Activated naive CD4-positive, alpha-beta T cell treated with anti-CD3 and anti-CD28 coated beads, Interleukin-2, amount 50 U/mL, for 24 hours (primary cell): ENCODE data around the gene GLIPR1.

Experiments used
- H3K27ac Mint-ChIP-seq: one replicate; pipeline ENCODE4 v1.8.0; 2021; ENCODE audit warnings: mild to moderate bottlenecking, mixed read lengths
- H3K27me3 Mint-ChIP-seq: one replicate; pipeline ENCODE4 v1.8.0; 2021; ENCODE audit warnings: mixed read lengths
- H3K36me3 Mint-ChIP-seq: one replicate; pipeline ENCODE4 v1.8.0; 2021; ENCODE audit warnings: mixed read lengths
- H3K4me1 Mint-ChIP-seq: one replicate; pipeline ENCODE4 v1.8.0; 2021; ENCODE audit warnings: mixed read lengths
- H3K4me3 Mint-ChIP-seq: one replicate; pipeline ENCODE4 v1.8.0; 2021; ENCODE audit warnings: mild to moderate bottlenecking, mixed read lengths
- H3K9me3 Mint-ChIP-seq: one replicate; pipeline ENCODE4 v1.8.0; 2021; ENCODE audit warnings: mixed read lengths

Gene GLIPR1

GRCh38 chr12:75526655-75527511 lies 46.3 kb downstream of the GLIPR1 start:
- peaks cover 2% of the 10 kb centered on the region for H3K36me3 Mint-ChIP-seq
- H3K27me3 Mint-ChIP-seq = peaks cover 13% of the 10 kb centered on the region
- H3K4me3 Mint-ChIP-seq = no peak overlapping the region
- no peak overlapping the region for H3K27ac Mint-ChIP-seq
- no peaks in the 10 kb centered on the region for H3K4me1 Mint-ChIP-seq
- H3K9me3 Mint-ChIP-seq = no peaks in the 10 kb centered on the region

- Mint-ChIP-seq H3K9me3 (no peaks in the 10 kb centered on the region), H3K4me1 (no peaks in the 10 kb centered on the region), H3K4me3 (no peak overlapping the region), H3K36me3 (no peaks in the 10 kb centered on the region), H3K27me3 (peaks cover 12% of the 10 kb centered on the region), H3K27ac (no peak overlapping the region)
Measured at GRCh38 chr12:75528272-75528671, 47.7 kb downstream of the GLIPR1 start.

GRCh38 chr12:75528692-75529091 lies 48.1 kb downstream of the GLIPR1 start:
- H3K27ac Mint-ChIP-seq = no peak overlapping the region
- H3K4me1 Mint-ChIP-seq = no peaks in the 10 kb centered on the region
- no peaks in the 10 kb centered on the region for H3K36me3 Mint-ChIP-seq
- no peak overlapping the region for H3K4me3 Mint-ChIP-seq
- H3K9me3 Mint-ChIP-seq = no peaks in the 10 kb centered on the region
- H3K27me3 Mint-ChIP-seq = peaks cover 12% of the 10 kb centered on the region

- Mint-ChIP-seq H3K36me3 (no peaks in the 10 kb centered on the region), H3K27me3 (peaks cover 10% of the 10 kb centered on the region), H3K4me3 (no peak overlapping the region), H3K27ac (no peak overlapping the region), H3K9me3 (no peaks in the 10 kb centered on the region), H3K4me1 (no peaks in the 10 kb centered on the region)
Measured at GRCh38 chr12:75529316-75529715, 48.8 kb downstream of the GLIPR1 start.

GRCh38 chr12:75529826-75530225 lies 49.3 kb downstream of the GLIPR1 start:
- Mint-ChIP-seq H3K4me3 (no peak overlapping the region), H3K27ac (no peak overlapping the region)

GRCh38 chr12:75533239-75533638 lies 52.7 kb downstream of the GLIPR1 start:
- no peaks in the 10 kb centered on the region for H3K36me3 Mint-ChIP-seq

More at GRCh38 chr12:75529826-75530225, 49.3 kb downstream of the GLIPR1 start:
- no peaks in the 10 kb centered on the region for H3K36me3 Mint-ChIP-seq
- H3K27me3 Mint-ChIP-seq = peaks cover 10% of the 10 kb centered on the region
- no peaks in the 10 kb centered on the region for H3K4me1 Mint-ChIP-seq
- H3K9me3 Mint-ChIP-seq = no peaks in the 10 kb centered on the region

GRCh38 chr12:75539889-75540288 lies 59.3 kb downstream of the GLIPR1 start:
- Mint-ChIP-seq H3K27me3 (peaks cover 6% of the 10 kb centered on the region), H3K27ac (no peak overlapping the region), H3K36me3 (no peaks in the 10 kb centered on the region), H3K4me1 (no peaks in the 10 kb centered on the region), H3K9me3 (no peaks in the 10 kb centered on the region), H3K4me3 (no peak overlapping the region)

More at GRCh38 chr12:75533239-75533638, 52.7 kb downstream of the GLIPR1 start:
- Mint-ChIP-seq H3K4me1 (no peaks in the 10 kb centered on the region), H3K9me3 (no peaks in the 10 kb centered on the region), H3K4me3 (no peak overlapping the region), H3K27ac (no peak overlapping the region), H3K27me3 (no peaks in the 10 kb centered on the region)

- Mint-ChIP-seq H3K27ac (no peak overlapping the region), H3K36me3 (no peaks in the 10 kb centered on the region), H3K4me1 (no peaks in the 10 kb centered on the region), H3K4me3 (no peak overlapping the region), H3K27me3 (peaks cover 10% of the 10 kb centered on the region), H3K9me3 (no peaks in the 10 kb centered on the region)
Measured at GRCh38 chr12:75542942-75543341, 62.4 kb downstream of the GLIPR1 start.

GRCh38 chr12:75543529-75543928 lies 63.0 kb downstream of the GLIPR1 start:
- H3K9me3 Mint-ChIP-seq = no peaks in the 10 kb centered on the region
- no peak overlapping the region for H3K27ac Mint-ChIP-seq
- no peak overlapping the region for H3K4me3 Mint-ChIP-seq
- H3K27me3 Mint-ChIP-seq = peaks cover 11% of the 10 kb centered on the region
- no peaks in the 10 kb centered on the region for H3K36me3 Mint-ChIP-seq
- H3K4me1 Mint-ChIP-seq = no peaks in the 10 kb centered on the region

GRCh38 chr12:75545636-75546035 lies 65.1 kb downstream of the GLIPR1 start:
- Mint-ChIP-seq H3K4me3 (no peak overlapping the region), H3K27me3 (peaks cover 20% of the 10 kb centered on the region)

GRCh38 chr12:75548879-75549278 lies 68.3 kb downstream of the GLIPR1 start:
- no peak overlapping the region for H3K4me3 Mint-ChIP-seq
- H3K27ac Mint-ChIP-seq = no peak overlapping the region
- peaks cover 26% of the 10 kb centered on the region for H3K27me3 Mint-ChIP-seq
- H3K9me3 Mint-ChIP-seq = no peaks in the 10 kb centered on the region
- H3K36me3 Mint-ChIP-seq = no peaks in the 10 kb centered on the region
- no peaks in the 10 kb centered on the region for H3K4me1 Mint-ChIP-seq

More at GRCh38 chr12:75545636-75546035, 65.1 kb downstream of the GLIPR1 start:
- no peaks in the 10 kb centered on the region for H3K4me1 Mint-ChIP-seq
- no peaks in the 10 kb centered on the region for H3K9me3 Mint-ChIP-seq
- H3K36me3 Mint-ChIP-seq = no peaks in the 10 kb centered on the region
- no peak overlapping the region for H3K27ac Mint-ChIP-seq

GRCh38 chr12:75549989-75550388 lies 69.4 kb downstream of the GLIPR1 start:
- no peak overlapping the region for H3K27ac Mint-ChIP-seq
- no peaks in the 10 kb centered on the region for H3K4me1 Mint-ChIP-seq
- H3K36me3 Mint-ChIP-seq = no peaks in the 10 kb centered on the region
- no peaks in the 10 kb centered on the region for H3K9me3 Mint-ChIP-seq
- no peak overlapping the region for H3K4me3 Mint-ChIP-seq
- peaks cover 22% of the 10 kb centered on the region for H3K27me3 Mint-ChIP-seq

GRCh38 chr12:75550401-75551240 lies 70.1 kb downstream of the GLIPR1 start:
- Mint-ChIP-seq H3K4me3 (no peak overlapping the region), H3K27ac (no peak overlapping the region), H3K9me3 (no peaks in the 10 kb centered on the region), H3K36me3 (no peaks in the 10 kb centered on the region), H3K4me1 (no peaks in the 10 kb centered on the region), H3K27me3 (peaks cover 22% of the 10 kb centered on the region)

GRCh38 chr12:75551477-75551876 lies 70.9 kb downstream of the GLIPR1 start:
- no peak overlapping the region for H3K4me3 Mint-ChIP-seq
- no peaks in the 10 kb centered on the region for H3K9me3 Mint-ChIP-seq
- H3K36me3 Mint-ChIP-seq = no peaks in the 10 kb centered on the region
- H3K4me1 Mint-ChIP-seq = no peaks in the 10 kb centered on the region
- H3K27ac Mint-ChIP-seq = no peak overlapping the region
- peaks cover 22% of the 10 kb centered on the region for H3K27me3 Mint-ChIP-seq

- Mint-ChIP-seq H3K4me3 (no peak overlapping the region), H3K9me3 (no peaks in the 10 kb centered on the region), H3K27ac (no peak overlapping the region), H3K27me3 (peaks cover 20% of the 10 kb centered on the region), H3K36me3 (no peaks in the 10 kb centered on the region), H3K4me1 (no peaks in the 10 kb centered on the region)
Measured at GRCh38 chr12:75553398-75553797, 72.8 kb downstream of the GLIPR1 start.
